ENCODE results near the gene MYRF.

MYRF gene

DNA sequence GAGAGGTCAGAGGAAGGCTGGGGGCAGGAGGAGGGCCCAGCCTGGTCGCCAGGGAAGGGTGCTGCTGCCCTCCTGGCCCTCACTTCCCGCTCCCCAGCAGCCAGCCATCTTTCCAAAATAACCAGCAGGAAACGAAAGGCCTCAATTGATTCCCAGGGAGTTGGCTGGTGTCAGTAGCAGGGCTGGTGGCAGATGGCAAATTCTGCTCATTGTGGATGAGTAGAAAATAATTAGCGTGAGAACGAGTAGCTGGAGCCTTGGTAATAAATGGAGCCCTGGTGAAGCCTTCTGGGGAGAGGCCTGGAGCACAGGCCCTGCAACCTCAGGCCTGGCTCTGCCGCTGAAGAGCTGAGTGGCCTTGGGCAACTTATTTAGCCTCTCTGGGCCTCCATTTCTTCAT lies 40.9 kb upstream of the MYRF start:
- no peaks in the 10 kb centered on the region for H3K36me3 ChIP-seq (ENCODE audit: control insufficient read depth in 2 of 2, insufficient read depth in 2 of 2, low read length in 2 of 2)
- peaks cover 12 to 21% of the 10 kb centered on the region in 2 donors for H3K4me1 ChIP-seq (ENCODE audit: control insufficient read depth in 2 of 2, insufficient read depth in 2 of 2, low read length in 2 of 2)
- no peaks in the 10 kb centered on the region for H3K9me3 ChIP-seq (ENCODE audit: control insufficient read depth in 2 of 2, low read length in 2 of 2)
- H3K27me3 ChIP-seq (ENCODE audit: control insufficient read depth in 2 of 2, insufficient read depth in 2 of 2, low read length in 2 of 2): no peaks in the 10 kb centered on the region
- H3K9ac ChIP-seq (ENCODE audit: low read depth in 1 of 2, low read length in 2 of 2): no peak overlapping the region
- no peak overlapping the region for H3K4me3 ChIP-seq (ENCODE audit: low read length in 2 of 2)
- H3K27ac ChIP-seq (ENCODE audit: low read depth in 2 of 2, low read length in 2 of 2): no peak overlapping the region

DNA sequence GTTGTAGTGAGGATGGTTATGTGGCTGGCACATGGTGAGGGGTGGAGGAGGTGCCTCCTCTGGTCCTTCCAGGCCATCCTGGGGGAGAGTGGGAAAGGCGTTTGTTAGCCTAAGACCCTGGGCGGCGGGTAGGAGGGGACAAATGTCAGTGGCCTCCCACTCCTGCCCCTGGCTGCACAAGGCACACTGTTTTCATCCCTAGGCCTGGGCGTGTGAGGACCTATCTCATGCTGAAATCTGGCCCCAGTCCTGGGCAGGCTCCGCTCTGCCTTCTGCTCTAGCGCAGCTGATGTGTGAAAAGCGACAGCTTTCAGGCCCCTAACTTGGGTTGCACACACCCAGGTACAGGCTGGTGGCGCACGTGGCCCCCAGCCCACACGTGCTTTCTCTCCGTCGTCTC lies 40.1 kb upstream of the MYRF start:
- Histone ChIP-seq H3K27me3 (ENCODE audit: control insufficient read depth in 2 of 2, insufficient read depth in 2 of 2, low read length in 2 of 2) (no peaks in the 10 kb centered on the region), H3K9ac (ENCODE audit: low read depth in 1 of 2, low read length in 2 of 2) (no peak overlapping the region), H3K4me3 (ENCODE audit: low read length in 2 of 2) (no peak overlapping the region), H3K9me3 (ENCODE audit: control insufficient read depth in 2 of 2, low read length in 2 of 2) (no peaks in the 10 kb centered on the region), H3K4me1 (ENCODE audit: control insufficient read depth in 2 of 2, insufficient read depth in 2 of 2, low read length in 2 of 2) (peaks cover 7 to 14% of the 10 kb centered on the region in 2 donors), H3K27ac (ENCODE audit: low read depth in 2 of 2, low read length in 2 of 2) (no peak overlapping the region), H3K36me3 (ENCODE audit: control insufficient read depth in 2 of 2, insufficient read depth in 2 of 2, low read length in 2 of 2) (no peaks in the 10 kb centered on the region)

DNA sequence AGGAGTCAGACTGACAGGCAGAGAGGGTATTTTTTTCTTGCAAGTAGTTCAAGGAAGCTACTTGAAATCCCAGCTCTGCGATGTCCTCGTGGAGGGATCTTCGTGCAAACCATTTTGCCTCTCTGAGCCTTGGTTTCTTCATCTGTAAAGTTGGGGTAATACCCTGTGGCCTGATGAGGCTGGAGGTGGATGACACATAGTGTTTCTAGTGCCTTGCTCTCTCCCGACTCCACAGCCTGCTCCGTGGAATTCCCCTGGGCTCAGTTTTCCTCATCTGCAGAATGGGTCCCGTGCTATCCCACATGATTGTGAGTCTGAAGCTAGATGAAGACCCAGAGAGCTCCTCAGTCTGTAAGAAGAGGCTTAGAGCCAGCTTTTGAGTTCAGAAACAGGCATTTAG lies 39.6 kb upstream of the MYRF start:
- Histone ChIP-seq H3K4me3 (ENCODE audit: low read length in 2 of 2) (no peak overlapping the region), H3K27me3 (ENCODE audit: control insufficient read depth in 2 of 2, insufficient read depth in 2 of 2, low read length in 2 of 2) (no peaks in the 10 kb centered on the region), H3K9ac (ENCODE audit: low read depth in 1 of 2, low read length in 2 of 2) (no peak overlapping the region), H3K27ac (ENCODE audit: low read depth in 2 of 2, low read length in 2 of 2) (no peak overlapping the region), H3K36me3 (ENCODE audit: control insufficient read depth in 2 of 2, insufficient read depth in 2 of 2, low read length in 2 of 2) (no peaks in the 10 kb centered on the region), H3K9me3 (ENCODE audit: control insufficient read depth in 2 of 2, low read length in 2 of 2) (no peaks in the 10 kb centered on the region), H3K4me1 (ENCODE audit: control insufficient read depth in 2 of 2, insufficient read depth in 2 of 2, low read length in 2 of 2) (peaks cover 6 to 12% of the 10 kb centered on the region in 2 donors)

DNA sequence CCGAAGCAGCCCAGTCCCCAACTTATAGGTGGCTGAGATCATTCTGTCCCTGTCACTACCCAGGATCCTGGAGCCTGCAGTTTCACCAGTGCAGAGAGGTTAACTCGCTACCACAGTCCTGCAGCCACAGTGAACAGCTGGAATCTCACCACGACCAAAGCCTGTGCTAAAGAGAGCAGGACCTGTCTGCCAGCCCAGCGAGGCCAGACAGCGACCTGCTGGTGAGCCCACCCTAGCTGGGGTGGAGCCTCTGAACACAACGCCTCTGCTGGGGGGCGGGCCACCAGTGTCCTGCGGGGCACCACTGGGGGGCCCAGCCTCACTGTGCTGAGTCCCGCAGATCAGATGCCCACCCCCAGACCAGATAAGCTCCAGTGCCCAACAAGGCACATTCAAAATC lies 39.0 kb upstream of the MYRF start:
- no peak overlapping the region for H3K27ac ChIP-seq (ENCODE audit: low read depth in 2 of 2, low read length in 2 of 2)
- no peak overlapping the region for H3K4me3 ChIP-seq (ENCODE audit: low read length in 2 of 2)
- H3K36me3 ChIP-seq (ENCODE audit: control insufficient read depth in 2 of 2, insufficient read depth in 2 of 2, low read length in 2 of 2): no peaks in the 10 kb centered on the region
- no peaks in the 10 kb centered on the region for H3K9me3 ChIP-seq (ENCODE audit: control insufficient read depth in 2 of 2, low read length in 2 of 2)
- no peak overlapping the region for H3K9ac ChIP-seq (ENCODE audit: low read depth in 1 of 2, low read length in 2 of 2)
- peaks cover 10 to 12% of the 10 kb centered on the region in 2 donors for H3K4me1 ChIP-seq (ENCODE audit: control insufficient read depth in 2 of 2, insufficient read depth in 2 of 2, low read length in 2 of 2)
- no peaks in the 10 kb centered on the region for H3K27me3 ChIP-seq (ENCODE audit: control insufficient read depth in 2 of 2, insufficient read depth in 2 of 2, low read length in 2 of 2)

DNA sequence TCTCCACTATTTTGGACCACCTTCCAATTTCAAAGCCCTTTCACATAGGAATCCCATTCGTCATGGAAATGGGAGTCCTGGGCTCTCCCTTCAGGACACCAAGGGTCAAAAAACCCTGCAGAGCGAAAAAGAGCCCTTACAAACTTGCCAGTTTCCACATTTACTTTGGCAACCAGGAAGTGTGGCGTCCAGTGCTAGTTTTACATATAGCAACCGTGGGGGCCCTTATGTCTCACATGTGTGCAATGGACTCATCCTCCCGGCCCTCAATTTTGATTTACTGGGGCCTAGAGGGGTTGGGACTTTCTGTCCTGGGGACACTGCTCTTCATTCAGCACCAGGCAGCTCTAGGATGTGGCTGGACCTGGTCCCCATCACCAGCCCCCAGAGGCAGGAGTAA lies 38.5 kb upstream of the MYRF start:
- Histone ChIP-seq H3K27me3 (ENCODE audit: control insufficient read depth in 2 of 2, insufficient read depth in 2 of 2, low read length in 2 of 2) (no peaks in the 10 kb centered on the region), H3K9me3 (ENCODE audit: control insufficient read depth in 2 of 2, low read length in 2 of 2) (no peaks in the 10 kb centered on the region), H3K4me3 (ENCODE audit: low read length in 2 of 2) (no peak overlapping the region), H3K9ac (ENCODE audit: low read depth in 1 of 2, low read length in 2 of 2) (no peak overlapping the region), H3K36me3 (ENCODE audit: control insufficient read depth in 2 of 2, insufficient read depth in 2 of 2, low read length in 2 of 2) (no peaks in the 10 kb centered on the region), H3K4me1 (ENCODE audit: control insufficient read depth in 2 of 2, insufficient read depth in 2 of 2, low read length in 2 of 2) (peaks cover 10 to 12% of the 10 kb centered on the region in 2 donors), H3K27ac (ENCODE audit: low read depth in 2 of 2, low read length in 2 of 2) (no peak overlapping the region)

DNA sequence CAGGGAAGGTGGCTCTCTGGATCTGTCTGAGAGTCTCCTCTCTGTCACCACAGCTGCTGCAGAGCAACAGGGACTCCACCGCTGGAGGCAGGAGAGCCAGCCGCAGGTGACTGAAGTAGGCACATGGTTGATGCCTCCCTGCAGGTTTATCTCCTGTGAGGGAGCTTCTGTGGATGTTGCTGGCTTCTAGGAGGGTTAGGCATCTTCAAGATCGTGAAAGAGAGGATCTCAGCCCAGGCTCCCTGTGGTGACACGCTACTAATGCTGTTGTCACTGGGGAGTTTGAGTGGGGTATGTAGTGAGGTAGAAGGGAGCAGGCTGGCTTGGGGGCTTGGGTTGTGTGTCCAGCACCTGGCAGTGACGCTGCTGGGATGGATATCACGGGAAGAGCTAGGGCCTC lies 38.1 kb upstream of the MYRF start:
- H3K9me3 ChIP-seq (ENCODE audit: control insufficient read depth in 2 of 2, low read length in 2 of 2): no peaks in the 10 kb centered on the region
- H3K4me3 ChIP-seq (ENCODE audit: low read length in 2 of 2): no peak overlapping the region
- H3K36me3 ChIP-seq (ENCODE audit: control insufficient read depth in 2 of 2, insufficient read depth in 2 of 2, low read length in 2 of 2): no peaks in the 10 kb centered on the region
- no peak overlapping the region for H3K9ac ChIP-seq (ENCODE audit: low read depth in 1 of 2, low read length in 2 of 2)
- H3K27me3 ChIP-seq (ENCODE audit: control insufficient read depth in 2 of 2, insufficient read depth in 2 of 2, low read length in 2 of 2): no peaks in the 10 kb centered on the region
- no peak overlapping the region for H3K27ac ChIP-seq (ENCODE audit: low read depth in 2 of 2, low read length in 2 of 2)
- peaks cover 10 to 12% of the 10 kb centered on the region in 2 donors for H3K4me1 ChIP-seq (ENCODE audit: control insufficient read depth in 2 of 2, insufficient read depth in 2 of 2, low read length in 2 of 2)

DNA sequence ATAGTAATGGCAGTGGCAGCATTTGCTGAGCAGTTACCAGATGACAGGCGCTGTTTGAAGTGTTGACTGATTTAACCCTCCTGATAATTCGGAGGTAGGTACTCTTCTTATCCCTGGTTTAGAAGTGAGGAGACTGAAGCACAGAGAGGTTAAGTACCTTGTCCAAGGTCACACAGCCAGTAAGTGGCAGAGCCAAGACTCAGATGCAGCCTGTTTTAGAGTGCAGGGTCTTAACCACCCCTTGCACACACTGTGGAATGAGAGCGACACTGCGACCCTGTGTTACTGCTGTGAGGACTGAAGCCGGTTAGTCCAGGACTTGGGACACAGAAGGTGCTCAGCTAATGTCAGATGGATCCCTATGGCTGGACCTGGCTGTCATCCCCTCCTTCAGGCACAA lies 37.5 kb upstream of the MYRF start:
- Histone ChIP-seq H3K36me3 (ENCODE audit: control insufficient read depth in 2 of 2, insufficient read depth in 2 of 2, low read length in 2 of 2) (no peaks in the 10 kb centered on the region), H3K4me1 (ENCODE audit: control insufficient read depth in 2 of 2, insufficient read depth in 2 of 2, low read length in 2 of 2) (peaks cover 10 to 12% of the 10 kb centered on the region in 2 donors), H3K9ac (ENCODE audit: low read depth in 1 of 2, low read length in 2 of 2) (no peak overlapping the region), H3K27ac (ENCODE audit: low read depth in 2 of 2, low read length in 2 of 2) (no peak overlapping the region), H3K4me3 (ENCODE audit: low read length in 2 of 2) (no peak overlapping the region), H3K9me3 (ENCODE audit: control insufficient read depth in 2 of 2, low read length in 2 of 2) (no peaks in the 10 kb centered on the region), H3K27me3 (ENCODE audit: control insufficient read depth in 2 of 2, insufficient read depth in 2 of 2, low read length in 2 of 2) (no peaks in the 10 kb centered on the region)

DNA sequence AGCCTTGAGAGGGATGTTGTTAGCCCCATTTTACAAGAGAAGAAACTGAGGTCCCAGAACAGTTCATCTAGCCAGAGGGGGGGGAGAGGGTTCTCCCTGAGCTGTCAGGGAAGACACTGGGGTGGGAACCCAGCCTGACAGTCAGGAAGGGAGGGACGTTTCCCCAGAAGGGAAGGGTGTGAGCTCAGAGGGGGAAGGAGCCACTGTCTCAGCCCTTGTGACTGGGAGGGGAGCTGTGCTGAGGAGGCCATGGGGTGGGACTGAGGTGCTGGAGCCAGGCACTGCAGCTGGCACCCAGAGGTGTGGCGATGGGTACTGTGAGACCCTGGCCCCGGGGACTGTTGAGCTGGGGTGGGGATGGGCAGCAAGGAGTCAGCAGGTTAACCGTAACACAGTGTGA lies 36.6 kb upstream of the MYRF start:
- Histone ChIP-seq H3K27me3 (ENCODE audit: control insufficient read depth in 2 of 2, insufficient read depth in 2 of 2, low read length in 2 of 2) (no peaks in the 10 kb centered on the region), H3K9me3 (ENCODE audit: control insufficient read depth in 2 of 2, low read length in 2 of 2) (no peaks in the 10 kb centered on the region), H3K4me3 (ENCODE audit: low read length in 2 of 2) (no peak overlapping the region), H3K27ac (ENCODE audit: low read depth in 2 of 2, low read length in 2 of 2) (no peak overlapping the region), H3K9ac (ENCODE audit: low read depth in 1 of 2, low read length in 2 of 2) (no peak overlapping the region), H3K4me1 (ENCODE audit: control insufficient read depth in 2 of 2, insufficient read depth in 2 of 2, low read length in 2 of 2) (peaks cover 10 to 12% of the 10 kb centered on the region in 2 donors), H3K36me3 (ENCODE audit: control insufficient read depth in 2 of 2, insufficient read depth in 2 of 2, low read length in 2 of 2) (peaks cover 0 to 4% of the 10 kb centered on the region in 2 donors)

DNA sequence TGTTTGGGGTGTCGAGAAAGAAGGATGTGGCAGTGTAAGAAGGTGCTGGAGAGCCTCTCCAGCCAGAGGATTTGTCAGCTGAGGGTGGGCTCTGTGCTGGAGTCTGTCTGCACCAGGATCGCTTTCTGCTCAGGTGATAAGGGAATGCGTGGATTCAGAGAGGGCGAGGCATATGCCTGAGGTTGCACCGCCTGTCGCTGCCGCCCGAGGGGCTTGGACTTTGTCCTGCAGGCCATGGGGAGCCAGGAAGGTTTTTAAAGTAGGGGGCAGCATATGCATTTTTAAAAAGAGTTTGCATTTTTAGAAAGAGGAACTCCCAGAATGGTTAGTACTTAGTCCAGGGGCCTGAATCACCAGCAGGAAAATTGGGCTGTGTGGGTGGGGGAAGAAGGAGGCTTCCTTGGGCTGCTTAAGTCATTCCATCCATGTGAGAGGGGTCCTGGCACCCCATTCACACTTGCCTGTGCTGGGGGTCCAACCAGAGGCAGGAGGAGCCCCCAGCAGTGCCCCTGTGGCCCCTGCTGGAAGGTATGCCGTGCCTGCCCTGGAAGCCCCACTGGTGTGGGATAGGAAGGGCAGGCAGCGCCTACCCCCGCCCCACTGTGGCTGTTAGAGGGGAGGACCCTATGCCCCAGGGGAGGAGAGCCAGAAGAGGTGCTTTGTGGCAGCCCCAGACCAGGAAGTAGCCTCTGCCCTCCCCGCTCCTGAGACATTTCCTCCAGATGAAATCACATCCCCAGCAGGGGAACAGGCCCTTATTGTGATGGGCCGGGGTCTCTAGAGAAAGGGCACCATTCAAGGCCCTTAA lies 35.8 kb upstream of the MYRF start:
- H3K9me3 ChIP-seq (ENCODE audit: control insufficient read depth in 2 of 2, low read length in 2 of 2): no peaks in the 10 kb centered on the region
- H3K27ac ChIP-seq (ENCODE audit: low read depth in 2 of 2, low read length in 2 of 2): no peak overlapping the region
- no peak overlapping the region for H3K9ac ChIP-seq (ENCODE audit: low read depth in 1 of 2, low read length in 2 of 2)
- H3K27me3 ChIP-seq (ENCODE audit: control insufficient read depth in 2 of 2, insufficient read depth in 2 of 2, low read length in 2 of 2): no peaks in the 10 kb centered on the region
- peaks cover 10 to 12% of the 10 kb centered on the region in 2 donors for H3K4me1 ChIP-seq (ENCODE audit: control insufficient read depth in 2 of 2, insufficient read depth in 2 of 2, low read length in 2 of 2)
- H3K4me3 ChIP-seq (ENCODE audit: low read length in 2 of 2): no peak overlapping the region
- H3K36me3 ChIP-seq (ENCODE audit: control insufficient read depth in 2 of 2, insufficient read depth in 2 of 2, low read length in 2 of 2): peaks cover 1 to 4% of the 10 kb centered on the region in 2 donors

DNA sequence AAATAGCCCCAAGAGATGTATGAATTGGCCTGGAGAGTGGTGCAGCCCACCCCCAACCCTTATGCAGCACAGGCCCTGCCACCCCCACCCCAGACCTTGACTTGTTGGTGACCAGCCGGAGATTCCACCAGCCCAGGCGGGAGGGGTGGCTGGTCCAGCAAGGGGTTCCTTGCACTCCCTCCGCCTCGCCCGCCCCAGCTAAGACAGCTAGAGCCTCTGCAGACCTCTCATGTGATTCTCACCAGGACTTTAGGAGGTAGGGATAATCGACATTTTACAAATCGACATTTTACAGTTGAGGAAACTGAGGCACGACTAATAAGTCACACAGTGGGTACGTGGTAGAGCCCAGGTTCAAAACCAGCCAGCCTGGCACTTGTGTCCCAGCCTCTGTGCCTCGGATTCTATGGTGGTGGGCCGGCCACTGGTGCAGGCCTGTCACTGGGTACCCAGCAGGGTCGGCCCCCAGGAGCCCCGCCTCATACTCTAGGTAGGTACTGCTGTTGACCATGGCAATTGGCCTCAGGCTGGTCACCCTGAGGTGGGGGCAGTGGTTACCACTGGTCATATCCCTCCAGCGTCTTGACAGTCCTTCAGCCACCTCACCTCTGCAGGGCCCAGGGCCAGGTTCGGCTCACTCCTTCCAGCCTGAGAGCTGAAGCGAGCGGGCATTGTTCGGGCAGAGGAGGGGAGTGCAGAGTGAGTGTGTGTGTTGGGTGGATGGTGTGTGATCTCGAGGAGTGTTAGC lies 35.0 kb upstream of the MYRF start:
- Histone ChIP-seq H3K27ac (ENCODE audit: low read depth in 2 of 2, low read length in 2 of 2) (no peak overlapping the region), H3K4me3 (ENCODE audit: low read length in 2 of 2) (no peak overlapping the region), H3K9ac (ENCODE audit: low read depth in 1 of 2, low read length in 2 of 2) (no peak overlapping the region), H3K9me3 (ENCODE audit: control insufficient read depth in 2 of 2, low read length in 2 of 2) (no peaks in the 10 kb centered on the region), H3K27me3 (ENCODE audit: control insufficient read depth in 2 of 2, insufficient read depth in 2 of 2, low read length in 2 of 2) (no peaks in the 10 kb centered on the region), H3K36me3 (ENCODE audit: control insufficient read depth in 2 of 2, insufficient read depth in 2 of 2, low read length in 2 of 2) (peaks cover 3 to 4% of the 10 kb centered on the region in 2 donors), H3K4me1 (ENCODE audit: control insufficient read depth in 2 of 2, insufficient read depth in 2 of 2, low read length in 2 of 2) (peaks cover 10 to 12% of the 10 kb centered on the region in 2 donors)

All from mucosa of rectum (tissue), 2 donors.